ENCODE data around the gene OPA3.
A peak's percentile ranks its signal among the peaks of the same experiment; 100 is the strongest.

Gene OPA3

DNA sequence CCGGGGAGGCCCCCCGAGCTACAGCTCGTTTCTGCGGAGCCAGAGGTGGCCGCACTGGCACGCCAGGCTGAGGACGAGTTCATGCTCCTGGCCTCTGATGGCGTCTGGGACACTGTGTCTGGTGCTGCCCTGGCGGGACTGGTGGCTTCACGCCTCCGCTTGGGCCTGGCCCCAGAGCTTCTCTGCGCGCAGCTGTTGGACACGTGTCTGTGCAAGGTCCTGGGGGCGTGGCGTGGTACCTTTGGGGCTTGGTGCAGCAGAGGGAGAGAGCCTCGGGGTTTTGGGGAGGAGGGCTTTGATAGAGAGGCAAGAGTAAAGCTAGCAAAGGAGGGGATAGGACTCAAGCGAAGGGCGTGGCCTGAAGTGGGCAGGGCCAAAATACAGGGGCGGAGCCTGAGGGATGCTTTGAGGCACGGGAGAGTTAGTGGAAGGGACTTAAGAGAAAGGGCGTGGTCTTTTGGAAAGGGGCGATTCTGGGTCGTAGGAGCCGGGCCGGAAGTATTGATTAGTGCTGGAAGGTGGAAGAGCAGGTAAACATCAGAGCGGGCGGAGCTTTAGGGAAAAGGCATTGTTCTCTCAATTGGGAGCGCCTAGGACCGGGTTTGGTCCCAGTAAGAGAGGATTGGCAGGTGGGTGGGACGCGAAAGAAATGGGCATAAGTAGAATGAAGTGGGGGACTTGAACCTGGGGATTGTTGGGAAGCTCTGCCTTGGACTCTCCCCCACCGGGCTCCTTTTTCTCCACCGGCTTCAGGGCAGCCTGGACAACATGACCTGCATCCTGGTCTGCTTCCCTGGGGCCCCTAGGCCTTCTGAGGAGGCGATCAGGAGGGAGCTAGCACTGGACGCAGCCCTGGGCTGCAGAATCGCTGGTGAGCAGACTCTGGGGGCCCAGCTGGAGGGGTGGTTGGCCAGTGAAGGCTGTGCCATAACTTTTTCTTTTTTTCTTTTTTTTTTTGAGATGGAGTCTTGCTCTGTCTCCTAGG is 85.1 kb downstream of the OPA3 start:
- peaks cover 10 to 27% (median 17%) of the 10 kb centered on the region in 5 donors for H3K27me3 ChIP-seq (ENCODE audit: control insufficient read depth in 5 of 5, insufficient read depth in 4 of 5, low read length in 5 of 5)

DNA sequence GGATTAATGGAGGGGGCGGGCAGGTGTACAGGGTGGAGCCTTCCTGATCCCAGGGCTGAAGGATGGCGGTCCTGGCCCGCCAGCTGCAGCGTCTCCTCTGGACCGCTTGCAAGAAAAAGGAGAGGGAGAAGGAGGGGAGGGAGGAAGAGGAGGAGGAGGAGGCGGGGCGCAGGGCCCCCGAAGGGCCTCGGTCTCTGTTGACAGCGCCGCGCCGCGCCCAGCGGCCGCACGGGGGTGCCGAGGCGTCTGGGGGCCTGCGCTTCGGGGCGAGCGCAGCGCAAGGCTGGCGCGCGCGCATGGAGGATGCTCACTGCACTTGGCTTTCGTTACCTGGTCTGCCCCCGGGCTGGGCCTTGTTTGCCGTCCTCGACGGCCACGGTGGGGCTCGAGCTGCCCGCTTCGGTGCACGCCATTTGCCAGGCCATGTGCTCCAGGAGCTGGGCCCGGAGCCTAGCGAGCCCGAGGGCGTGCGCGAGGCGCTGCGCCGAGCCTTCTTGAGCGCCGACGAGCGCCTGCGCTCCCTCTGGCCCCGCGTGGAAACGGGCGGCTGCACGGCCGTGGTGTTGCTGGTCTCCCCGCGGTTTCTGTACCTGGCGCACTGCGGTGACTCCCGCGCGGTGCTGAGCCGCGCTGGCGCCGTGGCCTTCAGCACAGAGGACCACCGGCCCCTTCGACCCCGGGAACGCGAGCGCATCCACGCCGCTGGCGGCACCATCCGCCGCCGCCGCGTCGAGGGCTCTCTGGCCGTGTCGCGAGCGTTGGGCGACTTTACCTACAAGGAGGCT is 86.0 kb downstream of the OPA3 start, which contains the start of gene PPM1N:
TSS of gene PPM1N (plus strand) at position 33 of the 785 bp plus-strand sequence. CDS start at position 63, 30 bp downstream.
- Histone ChIP-seq H3K27me3 (ENCODE audit: control insufficient read depth in 5 of 5, insufficient read depth in 4 of 5, low read length in 5 of 5) (peaks cover 10 to 30% (median 17%) of the 10 kb centered on the region in 5 donors), H3K4me1 (ENCODE audit: control insufficient read depth in 5 of 5, insufficient read depth in 5 of 5, low read length in 5 of 5) (peaks cover 0 to 52% (median 35%) of the 10 kb centered on the region in 5 donors), H3K27ac (ENCODE audit: low read depth, low read length) (no peak within 1 kb of the TSS), H3K9ac (ENCODE audit: low read length in 5 of 5) (no peak within 1 kb of the TSS), H3K36me3 (ENCODE audit: control insufficient read depth in 5 of 5, insufficient read depth in 5 of 5, low read length in 5 of 5) (no peaks in the 10 kb centered on the region), H3K9me3 (ENCODE audit: control insufficient read depth in 5 of 5, low read length in 5 of 5) (no peaks in the 10 kb centered on the region), H3K4me3 (ENCODE audit: low read depth in 1 of 5, low read length in 5 of 5) (peak within 1 kb of the TSS; percentile 5 to 62 (median 56))

More for the DNA sequence above, 85.1 kb downstream of the OPA3 start:
- Histone ChIP-seq H3K4me1 (ENCODE audit: control insufficient read depth in 5 of 5, insufficient read depth in 5 of 5, low read length in 5 of 5) (peaks cover 0 to 52% (median 35%) of the 10 kb centered on the region in 5 donors), H3K27ac (ENCODE audit: low read depth, low read length) (no peak overlapping the region), H3K4me3 (ENCODE audit: low read depth in 1 of 5, low read length in 5 of 5) (peak overlapping the region in 3 of 5 donors; percentile 12 to 50 (median 43)), H3K9ac (ENCODE audit: low read length in 5 of 5) (no peak overlapping the region), H3K36me3 (ENCODE audit: control insufficient read depth in 5 of 5, insufficient read depth in 5 of 5, low read length in 5 of 5) (no peaks in the 10 kb centered on the region), H3K9me3 (ENCODE audit: control insufficient read depth in 5 of 5, low read length in 5 of 5) (no peaks in the 10 kb centered on the region)

DNA sequence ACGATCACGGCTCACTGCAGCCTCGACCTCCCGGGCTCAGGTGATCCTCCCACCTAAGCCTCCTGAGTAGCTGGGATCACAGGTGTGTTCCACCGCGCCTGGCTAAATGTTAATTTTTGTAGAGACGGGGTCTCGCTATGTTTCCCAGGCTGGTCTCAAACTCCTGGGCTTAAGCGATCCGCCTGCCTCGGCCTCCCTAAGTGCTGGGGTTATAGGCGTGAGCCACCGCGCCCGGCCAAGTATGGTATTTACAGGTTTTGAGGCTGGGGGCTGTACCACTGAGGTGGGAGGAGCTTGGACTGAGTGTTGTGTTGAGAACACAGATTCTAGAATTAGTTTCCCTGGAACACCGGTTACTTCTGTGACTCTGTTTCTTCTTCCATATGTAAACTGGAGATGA is 86.8 kb downstream of the OPA3 start:
- Histone ChIP-seq H3K4me3 (ENCODE audit: low read depth in 1 of 5, low read length in 5 of 5) (no peak overlapping the region), H3K27me3 (ENCODE audit: control insufficient read depth in 5 of 5, insufficient read depth in 4 of 5, low read length in 5 of 5) (peaks cover 10 to 30% (median 17%) of the 10 kb centered on the region in 5 donors), H3K27ac (ENCODE audit: low read depth, low read length) (no peak overlapping the region), H3K4me1 (ENCODE audit: control insufficient read depth in 5 of 5, insufficient read depth in 5 of 5, low read length in 5 of 5) (peaks cover 0 to 59% (median 41%) of the 10 kb centered on the region in 5 donors), H3K36me3 (ENCODE audit: control insufficient read depth in 5 of 5, insufficient read depth in 5 of 5, low read length in 5 of 5) (no peaks in the 10 kb centered on the region), H3K9me3 (ENCODE audit: control insufficient read depth in 5 of 5, low read length in 5 of 5) (no peaks in the 10 kb centered on the region), H3K9ac (ENCODE audit: low read length in 5 of 5) (no peak overlapping the region)

DNA sequence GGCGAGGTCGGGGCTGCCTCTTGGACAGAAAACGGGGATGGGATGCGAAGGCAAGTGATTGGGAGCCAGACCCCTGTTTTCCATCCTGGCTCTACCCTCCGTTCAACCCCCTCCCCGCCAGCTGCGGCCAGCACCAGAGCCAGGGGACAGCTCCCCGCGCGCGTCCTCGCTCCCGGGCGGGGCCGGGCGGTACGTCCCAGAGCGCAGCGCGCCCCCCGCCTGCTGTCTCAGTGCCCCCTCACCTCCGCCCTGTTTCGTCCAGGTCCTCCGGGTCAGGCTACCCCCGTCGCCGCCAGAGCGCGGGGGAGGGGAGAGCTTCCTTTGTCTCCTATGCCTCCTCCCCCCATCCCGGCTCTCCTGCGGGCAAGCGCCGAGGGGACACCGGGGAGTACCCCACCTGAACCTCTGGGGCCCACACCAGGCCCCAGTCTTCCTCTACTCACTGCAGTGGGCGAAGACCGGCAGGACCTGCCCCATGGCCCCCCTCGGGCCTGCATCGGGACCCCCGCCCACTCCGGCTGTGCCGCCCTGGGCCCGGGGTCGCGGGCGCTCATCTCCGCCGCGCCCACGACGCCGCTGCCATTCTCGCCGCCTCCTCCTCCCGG is 88.2 kb downstream of the OPA3 start:
- Histone ChIP-seq H3K36me3 (ENCODE audit: control insufficient read depth in 5 of 5, insufficient read depth in 5 of 5, low read length in 5 of 5) (no peaks in the 10 kb centered on the region), H3K27ac (ENCODE audit: low read depth, low read length) (no peak overlapping the region), H3K4me3 (ENCODE audit: low read depth in 1 of 5, low read length in 5 of 5) (peak overlapping the region in 4 of 5 donors; percentile 57 to 78 (median 71)), H3K9ac (ENCODE audit: low read length in 5 of 5) (peak overlapping the region in 2 of 5 donors; percentile 51 to 56), H3K9me3 (ENCODE audit: control insufficient read depth in 5 of 5, low read length in 5 of 5) (no peaks in the 10 kb centered on the region), H3K4me1 (ENCODE audit: control insufficient read depth in 5 of 5, insufficient read depth in 5 of 5, low read length in 5 of 5) (peaks cover 0 to 61% (median 47%) of the 10 kb centered on the region in 5 donors), H3K27me3 (ENCODE audit: control insufficient read depth in 5 of 5, insufficient read depth in 4 of 5, low read length in 5 of 5) (peaks cover 10 to 27% (median 17%) of the 10 kb centered on the region in 5 donors)

DNA sequence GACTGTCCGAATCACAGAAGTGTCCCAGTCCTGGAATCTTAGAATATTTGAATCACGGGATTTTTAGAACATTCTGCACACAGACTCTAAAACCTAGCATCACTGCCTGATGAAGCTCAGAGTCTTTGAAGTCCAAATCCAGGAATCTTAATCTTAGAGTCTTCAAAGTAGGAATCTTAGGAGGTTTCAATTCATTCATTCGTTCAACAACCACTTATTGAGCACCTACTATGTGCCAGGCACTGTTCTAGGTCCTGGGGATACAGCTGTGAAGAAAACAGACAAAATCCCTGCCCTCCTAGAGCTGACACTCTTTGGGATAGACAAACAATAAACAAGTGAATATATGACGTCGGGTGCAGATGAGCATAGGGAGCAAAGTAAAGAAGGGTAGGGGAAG is 89.4 kb downstream of the OPA3 start:
- H3K9me3 ChIP-seq (ENCODE audit: control insufficient read depth in 5 of 5, low read length in 5 of 5), result no peaks in the 10 kb centered on the region
- H3K27ac ChIP-seq (ENCODE audit: low read depth, low read length), result no peak overlapping the region
- H3K36me3 ChIP-seq (ENCODE audit: control insufficient read depth in 5 of 5, insufficient read depth in 5 of 5, low read length in 5 of 5), result no peaks in the 10 kb centered on the region
- H3K4me3 ChIP-seq (ENCODE audit: low read depth in 1 of 5, low read length in 5 of 5), result no peak overlapping the region
- peaks cover 10 to 24% (median 17%) of the 10 kb centered on the region in 5 donors for H3K27me3 ChIP-seq (ENCODE audit: control insufficient read depth in 5 of 5, insufficient read depth in 4 of 5, low read length in 5 of 5)
- H3K4me1 ChIP-seq (ENCODE audit: control insufficient read depth in 5 of 5, insufficient read depth in 5 of 5, low read length in 5 of 5), result peaks cover 0 to 51% (median 45%) of the 10 kb centered on the region in 5 donors
- no peak overlapping the region for H3K9ac ChIP-seq (ENCODE audit: low read length in 5 of 5)

DNA sequence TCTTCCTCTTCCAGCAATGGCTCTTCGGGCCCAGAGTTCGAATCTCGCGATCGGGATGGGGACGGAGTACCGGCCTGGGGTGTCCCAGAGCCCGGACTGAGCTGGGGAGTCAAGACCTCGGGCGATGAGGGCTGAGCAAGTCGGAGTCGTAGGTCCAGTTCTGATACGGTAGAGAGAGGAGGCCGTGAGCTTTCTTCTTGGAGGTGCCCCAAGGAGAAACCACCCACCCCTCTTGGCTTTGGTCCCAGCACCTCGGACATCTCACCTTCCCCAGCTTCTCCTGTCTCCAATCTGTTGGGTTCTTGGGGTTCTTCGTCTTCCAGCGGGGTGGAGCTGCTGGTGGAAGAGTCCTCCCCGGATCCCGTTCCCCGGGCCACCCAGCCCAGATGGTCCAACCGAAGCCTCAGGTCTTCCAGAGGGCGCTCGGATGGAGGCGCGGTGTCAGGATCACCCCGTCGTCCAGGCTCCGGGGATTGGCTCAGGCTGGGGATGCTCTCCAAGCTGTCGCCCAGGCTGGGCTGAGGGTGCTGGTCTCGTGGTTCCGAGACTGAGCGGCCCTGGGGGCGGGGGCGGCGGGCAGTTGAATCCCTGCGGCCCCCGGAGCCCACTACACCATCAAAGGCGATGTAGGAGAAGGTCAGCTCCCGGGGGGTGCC is 90.2 kb downstream of the OPA3 start:
- peaks cover 0 to 46% (median 42%) of the 10 kb centered on the region in 5 donors for H3K4me1 ChIP-seq (ENCODE audit: control insufficient read depth in 5 of 5, insufficient read depth in 5 of 5, low read length in 5 of 5)
- H3K27ac ChIP-seq (ENCODE audit: low read depth, low read length), result no peak overlapping the region
- H3K36me3 ChIP-seq (ENCODE audit: control insufficient read depth in 5 of 5, insufficient read depth in 5 of 5, low read length in 5 of 5), result no peaks in the 10 kb centered on the region
- H3K4me3 ChIP-seq (ENCODE audit: low read depth in 1 of 5, low read length in 5 of 5), result no peak overlapping the region
- H3K9me3 ChIP-seq (ENCODE audit: control insufficient read depth in 5 of 5, low read length in 5 of 5), result no peaks in the 10 kb centered on the region
- no peak overlapping the region for H3K9ac ChIP-seq (ENCODE audit: low read length in 5 of 5)
- peaks cover 9 to 24% (median 14%) of the 10 kb centered on the region in 5 donors for H3K27me3 ChIP-seq (ENCODE audit: control insufficient read depth in 5 of 5, insufficient read depth in 4 of 5, low read length in 5 of 5)

DNA sequence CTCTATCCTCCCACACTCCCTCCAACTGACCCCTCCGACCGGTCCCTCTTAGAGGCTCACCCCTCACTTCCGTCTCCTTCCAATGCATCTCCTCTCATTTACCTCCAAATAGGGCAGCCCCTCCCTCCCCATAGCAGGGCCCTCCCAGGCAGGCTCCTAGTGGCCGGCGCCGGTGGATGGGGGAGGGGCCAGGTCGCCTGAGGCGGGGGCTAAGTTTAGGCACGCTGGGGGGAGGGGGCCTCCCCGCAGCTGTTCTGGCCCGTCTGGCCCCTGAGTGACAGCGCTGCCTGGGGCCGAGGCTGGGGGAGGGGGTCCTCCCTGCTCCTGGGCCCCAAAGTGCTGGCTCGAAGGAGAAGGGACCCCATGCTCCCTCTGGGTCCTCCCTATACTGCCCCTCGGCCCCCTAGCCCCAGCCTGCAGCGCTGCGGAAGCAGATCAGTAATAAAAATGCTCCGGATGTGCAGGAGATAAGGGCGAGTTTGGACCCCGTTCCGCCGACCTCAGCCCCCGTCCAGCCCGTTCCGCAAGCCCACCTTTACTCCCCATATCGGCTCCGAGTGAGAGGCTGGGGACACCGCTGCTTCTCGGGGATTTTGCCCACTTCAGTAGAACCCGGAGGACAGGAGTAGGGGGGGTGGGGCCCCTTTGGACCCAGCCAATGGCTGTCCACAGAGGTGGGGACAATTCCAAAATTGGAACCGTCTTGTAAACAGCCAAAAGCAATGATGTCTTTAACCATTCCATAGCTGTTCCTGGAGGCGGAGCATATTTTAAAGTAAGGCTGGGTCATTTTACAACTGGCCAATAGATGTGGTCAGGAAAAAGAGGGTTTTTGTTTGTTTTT is 91.8 kb downstream of the OPA3 start:
- Histone ChIP-seq H3K27ac (ENCODE audit: low read depth, low read length) (no peak overlapping the region), H3K27me3 (ENCODE audit: control insufficient read depth in 5 of 5, insufficient read depth in 4 of 5, low read length in 5 of 5) (peaks cover 0 to 16% (median 3%) of the 10 kb centered on the region in 5 donors), H3K4me1 (ENCODE audit: control insufficient read depth in 5 of 5, insufficient read depth in 5 of 5, low read length in 5 of 5) (peaks cover 0 to 31% (median 29%) of the 10 kb centered on the region in 5 donors)

DNA sequence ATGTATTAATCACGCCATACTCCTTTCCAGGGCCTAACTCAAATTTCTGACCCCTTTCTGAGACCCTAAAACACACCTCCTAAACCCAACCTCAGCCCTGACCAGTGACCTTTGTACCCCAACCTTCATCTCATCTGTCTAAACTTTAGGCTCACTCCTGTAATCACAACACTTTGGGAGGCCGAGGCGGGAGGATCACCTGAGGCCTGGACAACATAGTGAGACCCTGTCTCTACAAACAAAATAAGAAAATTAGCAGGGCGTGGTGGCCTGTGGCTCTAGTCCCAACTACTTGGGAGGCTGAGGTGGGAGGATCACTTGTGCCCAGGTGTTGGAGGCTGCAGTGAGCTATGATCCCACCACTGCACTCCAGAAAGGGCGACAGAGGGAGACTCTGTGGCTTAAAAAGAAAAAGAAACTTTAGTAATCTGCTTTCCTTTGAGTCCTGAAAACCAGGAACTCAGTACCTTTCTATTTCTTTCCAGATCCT is 92.4 kb downstream of the OPA3 start:
- Histone ChIP-seq H3K27me3 (ENCODE audit: control insufficient read depth in 5 of 5, insufficient read depth in 4 of 5, low read length in 5 of 5) (peaks cover 0 to 13% (median 3%) of the 10 kb centered on the region in 5 donors), H3K27ac (ENCODE audit: low read depth, low read length) (no peak overlapping the region), H3K36me3 (ENCODE audit: control insufficient read depth in 5 of 5, insufficient read depth in 5 of 5, low read length in 5 of 5) (peaks cover 0 to 3% (median 0%) of the 10 kb centered on the region in 5 donors), H3K4me3 (ENCODE audit: low read depth in 1 of 5, low read length in 5 of 5) (peak overlapping the region in 3 of 5 donors; percentile 67 to 73 (median 68)), H3K4me1 (ENCODE audit: control insufficient read depth in 5 of 5, insufficient read depth in 5 of 5, low read length in 5 of 5) (peaks cover 0 to 27% (median 26%) of the 10 kb centered on the region in 5 donors), H3K9ac (ENCODE audit: low read length in 5 of 5) (no peak overlapping the region), H3K9me3 (ENCODE audit: control insufficient read depth in 5 of 5, low read length in 5 of 5) (no peaks in the 10 kb centered on the region)

More for the DNA sequence above, 91.8 kb downstream of the OPA3 start:
- peak overlapping the region in 4 of 5 donors; percentile 8 to 62 (median 46) for H3K9ac ChIP-seq (ENCODE audit: low read length in 5 of 5)
- H3K4me3 ChIP-seq (ENCODE audit: low read depth in 1 of 5, low read length in 5 of 5), result peak overlapping the region; percentile 61 to 73 (median 67)
- no peaks in the 10 kb centered on the region for H3K9me3 ChIP-seq (ENCODE audit: control insufficient read depth in 5 of 5, low read length in 5 of 5)
- peaks cover 0 to 3% (median 0%) of the 10 kb centered on the region in 5 donors for H3K36me3 ChIP-seq (ENCODE audit: control insufficient read depth in 5 of 5, insufficient read depth in 5 of 5, low read length in 5 of 5)
